HUES6 (cell line): ENCODE measurements around the gene ATF4.

Experiments
- H3K27ac ChIP-seq: 2 replicates; pipeline ENCODE4 v1.7.0; 2013; ENCODE audit warnings: low read depth, mild to moderate bottlenecking, low read length, inconsistent platforms
- H3K27me3 ChIP-seq: 2 replicates; pipeline ENCODE4 v1.6.1; 2013; ENCODE audit warnings: low read length; ENCODE audit not compliant: control insufficient read depth, insufficient read depth
- H3K36me3 ChIP-seq: 2 replicates; pipeline ENCODE4 v1.6.1; 2013; ENCODE audit warnings: low read length; ENCODE audit not compliant: control insufficient read depth, insufficient read depth
- H3K4me1 ChIP-seq: 2 replicates; pipeline ENCODE4 v1.6.1; 2013; ENCODE audit warnings: low read length; ENCODE audit not compliant: control insufficient read depth, insufficient read depth
- H3K4me3 ChIP-seq: 2 replicates; pipeline ENCODE4 v1.5.1; 2013; ENCODE audit warnings: low read depth, low read length
- H3K9ac ChIP-seq: one replicate; pipeline ENCODE4 v1.6.1; 2013; ENCODE audit warnings: mild to moderate bottlenecking, low read length
- H3K9me3 ChIP-seq: 2 replicates; pipeline ENCODE4 v1.6.1; 2013; ENCODE audit warnings: low read depth, low read length; ENCODE audit not compliant: control insufficient read depth, insufficient read depth

The ATF4 gene

GRCh38 chr22:39478441-39478850, 41.9 kb upstream of the ATF4 start:
- Histone ChIP-seq H3K27ac (no peak overlapping the region), H3K9ac (no peak overlapping the region), H3K27me3 (no peaks in the 10 kb centered on the region; the same call in 1 of the 2 replicates), H3K9me3 (no peaks in the 10 kb centered on the region), H3K4me1 (peaks cover 26% of the 10 kb centered on the region), H3K4me3 (no peak overlapping the region), H3K36me3 (no peaks in the 10 kb centered on the region)

GRCh38 chr22:39479254-39479653, 41.1 kb upstream of the ATF4 start:
- no peak overlapping the region for H3K4me3 ChIP-seq
- H3K36me3 ChIP-seq = no peaks in the 10 kb centered on the region
- H3K27me3 ChIP-seq = no peaks in the 10 kb centered on the region; the same call in 1 of the 2 replicates
- H3K9ac ChIP-seq = no peak overlapping the region
- H3K27ac ChIP-seq = no peak overlapping the region
- peaks cover 19% of the 10 kb centered on the region for H3K4me1 ChIP-seq
- no peaks in the 10 kb centered on the region for H3K9me3 ChIP-seq

DNA sequence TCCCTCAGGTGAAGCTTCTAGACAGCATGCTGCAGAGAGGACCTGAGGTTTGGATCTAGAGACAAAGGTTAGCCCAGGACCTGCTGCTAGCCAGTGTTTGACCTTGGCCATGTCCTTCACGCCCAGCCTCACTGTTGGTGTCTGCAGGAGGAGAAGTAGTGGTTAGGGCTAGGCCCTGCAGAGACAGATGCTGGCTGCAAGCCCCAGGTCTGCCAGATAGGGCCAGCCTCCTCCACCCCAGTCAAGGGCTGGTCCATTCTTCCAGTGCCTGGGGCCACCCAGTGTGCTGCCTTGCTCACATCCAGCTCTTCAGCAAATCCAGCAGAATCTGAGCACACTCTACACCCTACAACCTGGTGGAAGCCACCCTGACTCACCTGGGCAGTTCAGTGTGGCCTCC, 39.8 kb upstream of the ATF4 start:
- H3K9me3 ChIP-seq = no peaks in the 10 kb centered on the region
- H3K36me3 ChIP-seq = no peaks in the 10 kb centered on the region
- H3K4me1 ChIP-seq = peaks cover 6% of the 10 kb centered on the region; the same call in 1 of the 2 replicates
- no peaks in the 10 kb centered on the region; the same call in 1 of the 2 replicates for H3K27me3 ChIP-seq
- H3K9ac ChIP-seq = no peak overlapping the region
- no peak overlapping the region for H3K4me3 ChIP-seq
- H3K27ac ChIP-seq = no peak overlapping the region

- H3K4me1 ChIP-seq = peaks cover 1% of the 10 kb centered on the region; the same call in 1 of the 2 replicates
- H3K4me3 ChIP-seq = no peak overlapping the region
- no peak overlapping the region for H3K9ac ChIP-seq
- no peak overlapping the region for H3K27ac ChIP-seq
- no peaks in the 10 kb centered on the region for H3K9me3 ChIP-seq
- H3K36me3 ChIP-seq = no peaks in the 10 kb centered on the region
- H3K27me3 ChIP-seq = no peaks in the 10 kb centered on the region; the same call in 1 of the 2 replicates
Observed at GRCh38 chr22:39481054-39481453, 39.3 kb upstream of the ATF4 start.

DNA sequence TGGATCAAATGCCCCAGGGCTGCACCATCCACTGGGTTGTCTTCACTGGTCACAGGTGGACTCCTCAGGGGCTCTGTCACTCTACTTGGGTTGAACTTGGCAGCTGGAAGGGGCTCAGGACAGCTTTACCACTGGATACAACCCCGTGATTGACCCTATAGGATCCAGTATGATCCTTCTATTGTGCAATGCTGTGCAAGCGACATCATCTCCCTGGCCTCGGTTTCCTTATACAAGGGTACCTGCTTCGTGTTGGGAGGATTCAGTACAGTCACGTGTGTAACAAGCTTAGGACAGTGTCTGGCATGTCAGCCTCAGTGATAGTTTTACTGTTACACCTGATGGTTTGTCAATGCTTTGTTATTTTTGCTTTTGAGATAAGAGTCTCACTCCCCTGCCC, 38.8 kb upstream of the ATF4 start:
- Histone ChIP-seq H3K36me3 (no peaks in the 10 kb centered on the region), H3K4me1 (no peaks in the 10 kb centered on the region), H3K4me3 (no peak overlapping the region), H3K27me3 (no peaks in the 10 kb centered on the region; the same call in 1 of the 2 replicates), H3K27ac (no peak overlapping the region), H3K9ac (no peak overlapping the region), H3K9me3 (no peaks in the 10 kb centered on the region)

GRCh38 chr22:39482768-39483167, 37.6 kb upstream of the ATF4 start:
- no peaks in the 10 kb centered on the region for H3K4me1 ChIP-seq
- no peaks in the 10 kb centered on the region; the same call in 1 of the 2 replicates for H3K27me3 ChIP-seq
- no peak overlapping the region for H3K4me3 ChIP-seq
- H3K27ac ChIP-seq = no peak overlapping the region
- no peak overlapping the region for H3K9ac ChIP-seq
- no peaks in the 10 kb centered on the region for H3K36me3 ChIP-seq
- no peaks in the 10 kb centered on the region for H3K9me3 ChIP-seq

DNA sequence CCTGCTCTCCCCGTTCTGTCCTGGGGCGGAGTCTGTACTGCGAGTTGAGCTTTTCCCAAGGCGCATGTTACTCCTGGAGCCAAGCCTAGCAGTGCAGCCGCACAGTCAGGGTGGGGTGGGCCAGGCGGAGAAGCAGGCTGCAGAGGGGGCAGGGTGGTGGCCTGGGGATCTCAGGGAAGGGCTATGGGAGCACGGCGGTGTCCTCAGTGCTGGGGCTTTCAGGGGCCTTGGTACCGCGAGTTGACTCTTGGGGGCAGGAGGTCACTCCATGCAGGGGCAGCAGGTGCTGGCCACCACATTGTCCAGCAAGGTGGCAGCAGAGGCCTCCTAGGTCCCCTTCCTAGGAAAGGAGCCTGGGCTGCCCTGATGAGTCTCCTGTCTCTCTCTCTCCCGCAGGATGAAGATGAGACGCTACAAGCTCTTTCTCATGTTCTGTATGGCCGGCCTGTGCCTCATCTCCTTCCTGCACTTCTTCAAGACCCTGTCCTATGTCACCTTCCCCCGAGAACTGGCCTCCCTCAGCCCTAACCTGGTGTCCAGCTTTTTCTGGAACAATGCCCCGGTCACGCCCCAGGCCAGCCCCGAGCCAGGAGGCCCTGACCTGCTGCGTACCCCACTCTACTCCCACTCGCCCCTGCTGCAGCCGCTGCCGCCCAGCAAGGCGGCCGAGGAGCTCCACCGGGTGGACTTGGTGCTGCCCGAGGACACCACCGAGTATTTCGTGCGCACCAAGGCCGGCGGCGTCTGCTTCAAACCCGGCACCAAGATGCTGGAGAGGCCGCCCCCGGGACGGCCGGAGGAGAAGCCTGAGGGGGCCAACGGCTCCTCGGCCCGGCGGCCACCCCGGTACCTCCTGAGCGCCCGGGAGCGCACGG, 33.2 kb upstream of the ATF4 start:
- Histone ChIP-seq H3K9ac (no peak overlapping the region), H3K27me3 (no peaks in the 10 kb centered on the region; the same call in 1 of the 2 replicates), H3K27ac (no peak overlapping the region), H3K36me3 (peaks cover 4% of the 10 kb centered on the region; the same call in 1 of the 2 replicates), H3K9me3 (no peaks in the 10 kb centered on the region), H3K4me3 (no peak overlapping the region), H3K4me1 (no peaks in the 10 kb centered on the region)

DNA sequence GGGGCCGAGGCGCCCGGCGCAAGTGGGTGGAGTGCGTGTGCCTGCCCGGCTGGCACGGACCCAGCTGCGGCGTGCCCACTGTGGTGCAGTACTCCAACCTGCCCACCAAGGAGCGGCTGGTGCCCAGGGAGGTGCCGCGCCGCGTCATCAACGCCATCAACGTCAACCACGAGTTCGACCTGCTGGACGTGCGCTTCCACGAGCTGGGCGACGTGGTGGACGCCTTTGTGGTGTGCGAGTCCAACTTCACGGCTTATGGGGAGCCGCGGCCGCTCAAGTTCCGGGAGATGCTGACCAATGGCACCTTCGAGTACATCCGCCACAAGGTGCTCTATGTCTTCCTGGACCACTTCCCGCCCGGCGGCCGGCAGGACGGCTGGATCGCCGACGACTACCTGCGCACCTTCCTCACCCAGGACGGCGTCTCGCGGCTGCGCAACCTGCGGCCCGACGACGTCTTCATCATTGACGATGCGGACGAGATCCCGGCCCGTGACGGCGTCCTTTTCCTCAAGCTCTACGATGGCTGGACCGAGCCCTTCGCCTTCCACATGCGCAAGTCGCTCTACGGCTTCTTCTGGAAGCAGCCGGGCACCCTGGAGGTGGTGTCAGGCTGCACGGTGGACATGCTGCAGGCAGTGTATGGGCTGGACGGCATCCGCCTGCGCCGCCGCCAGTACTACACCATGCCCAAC, 32.4 kb upstream of the ATF4 start:
- Histone ChIP-seq H3K27ac (no peak overlapping the region), H3K27me3 (no peaks in the 10 kb centered on the region), H3K9me3 (no peaks in the 10 kb centered on the region)

DNA sequence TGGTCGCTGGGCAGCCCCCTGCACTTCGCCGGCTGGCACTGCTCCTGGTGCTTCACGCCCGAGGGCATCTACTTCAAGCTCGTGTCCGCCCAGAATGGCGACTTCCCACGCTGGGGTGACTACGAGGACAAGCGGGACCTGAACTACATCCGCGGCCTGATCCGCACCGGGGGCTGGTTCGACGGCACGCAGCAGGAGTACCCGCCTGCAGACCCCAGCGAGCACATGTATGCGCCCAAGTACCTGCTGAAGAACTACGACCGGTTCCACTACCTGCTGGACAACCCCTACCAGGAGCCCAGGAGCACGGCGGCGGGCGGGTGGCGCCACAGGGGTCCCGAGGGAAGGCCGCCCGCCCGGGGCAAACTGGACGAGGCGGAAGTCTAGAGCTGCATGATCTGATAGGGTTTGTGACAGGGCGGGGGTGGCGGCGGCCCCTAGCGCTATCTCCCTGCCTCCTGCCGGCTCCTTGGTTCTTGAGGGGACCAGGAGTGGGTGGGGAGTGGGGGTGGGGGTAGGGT, 31.7 kb upstream of the ATF4 start:
- Histone ChIP-seq H3K9me3 (no peaks in the 10 kb centered on the region), H3K36me3 (peaks cover 4% of the 10 kb centered on the region; the same call in 1 of the 2 replicates), H3K4me3 (no peak overlapping the region), H3K4me1 (no peaks in the 10 kb centered on the region), H3K27ac (no peak overlapping the region), H3K27me3 (no peaks in the 10 kb centered on the region; the same call in 1 of the 2 replicates), H3K9ac (no peak overlapping the region)

More for the DNA sequence above, 32.4 kb upstream of the ATF4 start:
- no peak overlapping the region for H3K9ac ChIP-seq
- H3K4me3 ChIP-seq = no peak overlapping the region
- no peaks in the 10 kb centered on the region for H3K4me1 ChIP-seq
- H3K36me3 ChIP-seq = peaks cover 4% of the 10 kb centered on the region; the same call in 1 of the 2 replicates

DNA sequence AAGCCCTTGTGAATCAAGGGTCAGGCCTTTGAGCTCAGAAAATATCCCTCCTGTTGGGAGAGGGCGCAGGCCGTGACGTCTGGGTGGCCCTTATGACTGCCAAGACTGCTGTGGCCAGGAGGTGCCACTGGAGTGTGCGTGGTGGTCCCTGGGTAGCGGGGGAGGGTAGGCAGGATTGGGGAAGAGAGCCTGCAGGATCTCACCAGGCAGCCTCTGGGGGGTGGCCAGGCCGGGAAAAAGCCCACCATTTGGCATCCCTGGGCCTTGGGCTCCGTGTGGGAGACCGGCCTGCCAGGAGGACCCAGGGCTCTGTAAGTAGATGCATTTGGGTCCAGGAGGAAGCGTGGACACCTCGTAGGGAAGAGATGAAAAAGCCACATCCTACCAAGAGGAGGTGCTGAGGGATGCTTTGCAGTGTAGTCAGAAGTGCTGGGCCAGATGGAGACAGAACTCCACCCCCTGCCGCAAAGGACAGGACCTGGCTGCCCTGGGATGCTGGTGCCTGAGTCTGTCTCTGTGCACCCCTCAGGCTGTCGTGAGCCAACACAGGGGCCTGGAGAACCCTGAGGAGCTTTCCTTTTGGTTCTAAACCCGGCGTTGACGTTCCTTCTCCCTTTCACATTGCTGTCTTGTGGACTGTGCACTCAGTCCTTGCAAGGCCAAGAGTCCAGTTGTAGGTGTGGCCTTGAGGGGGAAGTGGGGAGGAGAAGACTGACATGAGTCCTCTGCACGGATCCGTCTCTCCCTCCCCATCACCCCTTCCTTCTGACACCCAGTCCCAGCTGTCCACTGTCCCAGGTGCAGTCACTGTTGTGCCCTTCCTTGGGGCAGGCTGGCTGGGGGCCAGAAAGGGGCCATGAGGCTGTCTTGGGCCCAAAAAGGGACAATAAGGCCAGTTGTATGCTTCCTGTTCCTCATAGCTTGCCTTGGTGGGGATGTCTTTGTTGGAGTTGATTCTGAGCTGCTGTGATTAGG, 31.0 kb upstream of the ATF4 start:
- H3K36me3 ChIP-seq = peaks cover 4% of the 10 kb centered on the region; the same call in 1 of the 2 replicates
- H3K27me3 ChIP-seq = peaks cover 5% of the 10 kb centered on the region; the same call in 1 of the 2 replicates
- no peak overlapping the region for H3K9ac ChIP-seq
- H3K9me3 ChIP-seq = no peaks in the 10 kb centered on the region
- H3K27ac ChIP-seq = no peak overlapping the region
- no peak overlapping the region for H3K4me3 ChIP-seq
- H3K4me1 ChIP-seq = no peaks in the 10 kb centered on the region
